GM12878 (cell line): ENCODE results near the gene MAST4. TPM values are rescaled to one million over a fixed set of nuclear protein-coding genes. Genes with fewer than 3 reads are reported as not detected.

ENCODE experiments used
- ATAC-seq: fragments of 200-7000 bp; cut with Tn5 transposase; 3 replicates; pipeline ENCODE4 v1.9.1; 2020; ENCODE audit warnings: mild to moderate bottlenecking, moderate library complexity
- BruUV-seq: library from RNA; stranded (reverse); fragments of 400-500 nt; replicated peaks from 2 replicates; lab custom pipeline; 2021; lab: Mats Ljungman, UMichigan
- CTCF ChIA-PET: fragments of 300-600 bp; sonication (Branson Sonifier 250); formaldehyde crosslinking; extraction: SDS; loops from one replicate; lab custom pipeline; 2021; ENCODE audit warnings: inconsistent platforms; lab: Yijun Ruan, JAX
- POLR2A ChIA-PET: fragments of 350-600 bp; formaldehyde crosslinking; extraction: SDS; loops from one replicate; lab custom pipeline; 2021; ENCODE audit warnings: inconsistent platforms; lab: Charles Lee
- RAD21 ChIA-PET: fragments of 300-600 bp; sonication (Branson Sonifier 250); formaldehyde crosslinking; loops from one replicate; lab custom pipeline; 2023; ENCODE audit warnings: antibody characterized with exemption; ENCODE audit not compliant: unreplicated experiment; lab: Charles Lee
- SMC1A ChIA-PET: fragments of 300-600 bp; sonication (Branson Sonifier 250); formaldehyde crosslinking; loops from one replicate; lab custom pipeline; 2023; ENCODE audit not compliant: unreplicated experiment, uncharacterized antibody; lab: Charles Lee
- DNase-seq: peaks from one replicate; pipeline ENCODE4 v3.0.0-alpha.2; 2011; ENCODE audit warnings: low read depth, low spot score
- FAIRE-seq: peaks from 3 replicates; lab custom pipeline; 2011; peaks lifted over from hg19 to GRCh38; lab: Jason Lieb, UNC
- H2AFZ ChIP-seq: 2 replicates; pipeline ENCODE4 v1.6.0; 2011; ENCODE audit warnings: low read depth, low read length, control low read depth; ENCODE audit not compliant: control insufficient read depth
- H3K27ac ChIP-seq: 2 replicates; pipeline ENCODE4 v1.5.1; 2011; ENCODE audit warnings: control low read depth; ENCODE audit not compliant: control insufficient read depth, insufficient read depth
- H3K27me3 ChIP-seq, 2 experiments: replicated peaks in 1 of 2; 2 replicates each; pipeline versions ENCODE4 v1.6.0 to v1.6.1; 2011; ENCODE audit warnings: low read length in 1 of 2; ENCODE audit not compliant: control insufficient read depth in 2 of 2, insufficient read depth in 2 of 2
- H3K36me3 ChIP-seq, 2 experiments: 2 replicates each; pipeline ENCODE4 v1.5.1; 2011; ENCODE audit warnings: low read length in 1 of 2; ENCODE audit not compliant: control insufficient read depth in 2 of 2, insufficient read depth in 2 of 2
- H3K4me1 ChIP-seq: 2 replicates; pipeline ENCODE4 v1.6.1; 2011; ENCODE audit warnings: mild to moderate bottlenecking, low read length, moderate library complexity, mixed read lengths; ENCODE audit not compliant: control insufficient read depth, insufficient read depth
- H3K4me2 ChIP-seq: 2 replicates; pipeline ENCODE4 v1.6.0; 2011; ENCODE audit warnings: control low read depth; ENCODE audit not compliant: control insufficient read depth, insufficient read depth
- H3K4me3 ChIP-seq: fragments of 200-600 bp; sonication (generic); 2 replicates; pipeline ENCODE4 v1.5.1; 2016
- H3K79me2 ChIP-seq: 2 replicates; pipeline ENCODE4 v1.6.0; 2011; ENCODE audit warnings: low read length; ENCODE audit not compliant: control insufficient read depth, insufficient read depth
- H3K9ac ChIP-seq: 2 replicates; pipeline ENCODE4 v1.8.0; 2011; ENCODE audit warnings: low read length, control low read depth, mixed read lengths; ENCODE audit not compliant: control insufficient read depth, insufficient read depth
- H3K9me3 ChIP-seq: replicated peaks from 3 replicates; pipeline ENCODE4 v1.5.1; 2011; ENCODE audit warnings: mild to moderate bottlenecking, low read length; ENCODE audit not compliant: control insufficient read depth, insufficient read depth
- H4K20me1 ChIP-seq: 2 replicates; pipeline ENCODE4 v1.6.0; 2011; ENCODE audit not compliant: control insufficient read depth, insufficient read depth
- ATF2 ChIP-seq: IDR thresholded peaks from 2 replicates; pipeline ENCODE4 v1.6.1; 2012; ENCODE audit warnings: low read length, inconsistent platforms
- CHD1 ChIP-seq: IDR thresholded peaks from 2 replicates; pipeline ENCODE4 v1.6.1; 2012; ENCODE audit warnings: low read depth, low read length, improper control_type of control experiment
- IRF4 ChIP-seq: IDR thresholded peaks from 2 replicates; pipeline ENCODE4 v1.6.1; 2011; ENCODE audit warnings: low read depth, low read length
- JUNB ChIP-seq: IDR thresholded peaks from 2 replicates; pipeline ENCODE4 v1.6.1; 2016; ENCODE audit warnings: antibody characterized with exemption, mild to moderate bottlenecking
- SREBF1 ChIP-seq: IDR thresholded peaks from 2 replicates; pipeline ENCODE4 v1.6.1; 2012; ENCODE audit warnings: mild to moderate bottlenecking, low read length
- STAT3 ChIP-seq: IDR thresholded peaks from 2 replicates; pipeline ENCODE4 v1.6.1; 2011; ENCODE audit warnings: low read depth, low read length, improper control_type of control experiment
- WGBS: methylation state at CpG from one replicate; pipeline ENCODE4 v1.1.6; 2016; ENCODE audit warnings: low lambda C conversion rate; ENCODE audit not compliant: insufficient replicate concordance, insufficient coverage; ENCODE audit errors: missing lambda C conversion rate; 5-methylcytosine and 5-hydroxymethylcytosine counted together
- in situ Hi-C: fragments of 300-500 bp; cut with MboI; formaldehyde crosslinking; loops from 9 replicates; pipeline ENCODE4 v1.14.3; 2018; ENCODE audit warnings: mixed read lengths
- intact Hi-C: fragments of 100-400 bp; cut with micrococcal nuclease; formaldehyde crosslinking; loops from one replicate; pipeline ENCODE4 v1.14.2; 2022; ENCODE audit not compliant: unreplicated experiment
- polyA plus RNA-seq, 11 experiments: library from polyadenylated mRNA; depleted of rRNA in 4 of 11; unstranded in 6 of 11; stranded (reverse) in 5 of 11; fragments of >200 nt; fragmentation: Nextera tagmentation in 4 of 11; fragmentation: Illumina TruSeq in 1 of 11; extraction: Ambion mirVana in 4 of 11; extraction: Trizol in 1 of 11; gene quantifications; 1 replicate in 1 of 11; 2 replicates in 10 of 11; pipeline versions ENCODE4 v1.2.1 to v1.2.3, GENCODE V29; 2011 to 2016; ENCODE audit warnings: inconsistent platforms in 2 of 11, missing spikeins in 2 of 11, low read depth in 1 of 11
- total RNA-seq, 4 experiments: library from RNA; depleted of rRNA in 3 of 4; stranded (reverse); fragments of >200 nt in 3 of 4; fragmentation: Illumina TruSeq in 1 of 4; extraction: Trizol in 1 of 4; gene quantifications; 2 replicates each; pipeline versions ENCODE4 v1.2.1 to v1.2.3, GENCODE V29; 2013 to 2021

The MAST4 gene
- total and polyA plus RNA-seq, 10 of the 15 experiments (the other 5 are each of a cell fraction or from before 2014, with no cell fraction given): 0.02 to 1.6 (median 0.29) TPM; not detected in 1

DNA sequence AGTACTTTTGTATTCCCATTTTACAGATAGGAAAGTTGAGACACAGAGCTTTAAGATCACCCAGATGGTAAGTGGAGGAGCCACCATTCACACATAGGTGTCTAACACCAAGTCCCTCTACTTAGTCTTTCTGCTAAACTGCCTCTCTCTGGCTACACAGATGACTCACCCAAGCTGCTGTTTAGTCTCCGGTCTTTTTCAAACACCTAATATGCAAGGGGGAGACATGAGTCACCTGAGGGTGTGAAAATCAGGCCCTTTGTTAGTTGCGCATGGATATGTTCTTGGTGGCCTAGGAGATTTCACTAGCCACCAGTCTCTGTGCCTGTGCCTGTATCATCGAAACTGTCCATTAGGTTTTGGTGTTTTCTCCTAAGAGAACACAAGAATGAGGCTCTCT, 117.8 kb downstream of the MAST4 start:
- ChIA-PET CTCF (no interaction called here), RAD21 (no interaction called here), SMC1A (interaction anchor here (1.0 kb wide), 1 partner anchor 16 kb away, joined by 3 read pairs; no protein-coding TSS in a partner anchor), POLR2A (no interaction called here)
- TF ChIP-seq SREBF1 (no peak), JUNB (peak; percentile 44; the same call in 1 of the 2 replicates), STAT3 (no peak), IRF4 (0 out of 2 replicates have a peak, but pooled peaks have one; percentile 12), ATF2 (peak; percentile 28; the same call in 1 of the 2 replicates), CHD1 (no peak)
- no peak for DNase-seq
- no peak overlapping the region for H2AFZ ChIP-seq
- no peaks in the 10 kb centered on the region; a peak in 1 of 4 replicates for H3K27me3 ChIP-seq
- in situ Hi-C loops (no loop called here), intact Hi-C loops (no loop called here)
- no peak overlapping the region for H3K4me3 ChIP-seq
- no peak overlapping the region for H3K27ac ChIP-seq
- no peaks in the 10 kb centered on the region for H4K20me1 ChIP-seq
- FAIRE-seq: no peak
- peak; percentile 30 for ATAC-seq
- no peaks in the 10 kb centered on the region for H3K36me3 ChIP-seq
- BruUV-seq: no TSS peak
- no peaks in the 10 kb centered on the region for H3K4me1 ChIP-seq
- no peaks in the 10 kb centered on the region; the same call in 2 of the 3 replicates for H3K9me3 ChIP-seq
- 0% methylated on average over 3 of the region's 3 CpGs for WGBS
- H3K79me2 ChIP-seq: no peaks in the 10 kb centered on the region
- no peak overlapping the region for H3K9ac ChIP-seq
- no peak overlapping the region for H3K4me2 ChIP-seq
